GM23338 (cell line): ENCODE results near the gene SLC48A1. TPM values are rescaled to one million over a fixed set of nuclear protein-coding genes. Genes with fewer than 3 reads are reported as not detected.

Experiments
- ATAC-seq: fragments of 200-7000 bp; cut with Tn5 transposase; 3 replicates; pipeline ENCODE4 v1.9.1; 2020
- DNase-seq: peaks from one replicate; pipeline ENCODE4 v3.0.0-alpha.2; 2015; ENCODE audit warnings: low spot score
- H2AFZ ChIP-seq: fragments of 200-600 bp; sonication (generic); 2 replicates; pipeline ENCODE4 v1.8.0; 2016; ENCODE audit warnings: antibody characterized with exemption, mild to moderate bottlenecking, moderate library complexity
- H3F3A ChIP-seq: fragments of 200-600 bp; sonication (generic); replicated peaks from 2 replicates; pipeline ENCODE4 v1.8.0; 2017; ENCODE audit warnings: antibody characterized with exemption, mixed run types, low read depth
- H3K27ac ChIP-seq: fragments of 200-600 bp; sonication (generic); 2 replicates; pipeline ENCODE4 v1.6.1; 2016; ENCODE audit warnings: low read depth
- H3K27me3 ChIP-seq: fragments of 200-600 bp; sonication (generic); 2 replicates; pipeline ENCODE4 v1.8.0; 2016; ENCODE audit warnings: mild to moderate bottlenecking, mixed run types, moderate library complexity; ENCODE audit not compliant: insufficient read depth
- H3K36me3 ChIP-seq: fragments of 200-600 bp; sonication (generic); 2 replicates; pipeline ENCODE4 v1.8.0; 2016; ENCODE audit warnings: mild to moderate bottlenecking; ENCODE audit not compliant: insufficient read depth
- H3K4me1 ChIP-seq: fragments of 200-600 bp; sonication (generic); 2 replicates; pipeline ENCODE4 v1.8.0; 2016; ENCODE audit warnings: mild to moderate bottlenecking, moderate library complexity; ENCODE audit not compliant: insufficient read depth
- H3K4me2 ChIP-seq: fragments of 200-600 bp; sonication (generic); 2 replicates; pipeline ENCODE4 v1.7.1; 2017; ENCODE audit warnings: mixed run types
- H3K4me3 ChIP-seq: fragments of 200-600 bp; sonication (generic); 2 replicates; pipeline ENCODE4 v1.6.1; 2016; ENCODE audit warnings: mixed run types
- H3K79me2 ChIP-seq: fragments of 200-600 bp; sonication (generic); replicated peaks from 2 replicates; pipeline ENCODE4 v1.8.0; 2017; ENCODE audit warnings: mild to moderate bottlenecking; ENCODE audit not compliant: insufficient read depth
- H3K9me2 ChIP-seq: fragments of 200-600 bp; sonication (generic); 2 replicates; pipeline ENCODE4 v1.8.0; 2017; ENCODE audit not compliant: insufficient read depth
- H4K20me1 ChIP-seq: fragments of 200-600 bp; sonication (generic); replicated peaks from 2 replicates; pipeline ENCODE4 v1.8.0; 2017; ENCODE audit warnings: mild to moderate bottlenecking; ENCODE audit not compliant: insufficient read depth
- H3K27ac Mint-ChIP-seq: 2 replicates; pipeline ENCODE4 v1.8.0; 2020; ENCODE audit warnings: inconsistent platforms, mild to moderate bottlenecking, moderate library complexity, mixed read lengths
- H3K27me3 Mint-ChIP-seq: 3 replicates; pipeline ENCODE4 v1.8.0; 2022; ENCODE audit warnings: low read depth, mild to moderate bottlenecking, moderate library complexity, mixed read lengths, inconsistent platforms; ENCODE audit not compliant: insufficient read depth, poor library complexity
- H3K36me3 Mint-ChIP-seq: 3 replicates; pipeline ENCODE4 v1.8.0; 2021; ENCODE audit warnings: low read depth, mild to moderate bottlenecking, inconsistent platforms, moderate library complexity, mixed read lengths
- H3K4me1 Mint-ChIP-seq: 3 replicates; pipeline ENCODE4 v1.8.0; 2020; ENCODE audit warnings: mild to moderate bottlenecking, inconsistent platforms, mixed read lengths
- H3K4me3 Mint-ChIP-seq: 3 replicates; pipeline ENCODE4 v1.8.0; 2021; ENCODE audit warnings: moderate library complexity, mild to moderate bottlenecking, inconsistent platforms, mixed read lengths
- H3K9me3 Mint-ChIP-seq: 3 replicates; pipeline ENCODE4 v1.8.0; 2020; ENCODE audit warnings: moderate library complexity, mild to moderate bottlenecking, inconsistent platforms, mixed read lengths
- CREB1 ChIP-seq: fragments of 250-450 bp; sonication (Bioruptor Pico); IDR thresholded peaks from 2 replicates; pipeline ENCODE4 v1.5.0; 2020; ENCODE audit warnings: low read depth, mild to moderate bottlenecking, moderate library complexity
- CTCF ChIP-seq, 2 experiments: fragments of 200-600 bp in 1 of 2; sonication (generic) in 1 of 2; conservative IDR thresholded peaks; 2 replicates each; pipeline versions ENCODE4 v1.5.1 to v1.6.1; 2016 to 2017; ENCODE audit warnings: antibody characterized with exemption in 2 of 2, low read depth in 2 of 2, mild to moderate bottlenecking in 2 of 2, moderate library complexity in 1 of 2
- EZH2 ChIP-seq: fragments of 200-600 bp; sonication (generic); IDR thresholded peaks from one replicate; pipeline ENCODE4 v1.8.0; 2017; ENCODE audit warnings: antibody characterized with exemption, mild to moderate bottlenecking, low read depth; ENCODE audit not compliant: unreplicated experiment
- EZH2phosphoT487 ChIP-seq: fragments of 200-600 bp; sonication (generic); IDR thresholded peaks from one replicate; pipeline ENCODE4 v1.8.1; 2018; ENCODE audit warnings: antibody characterized with exemption; ENCODE audit not compliant: unreplicated experiment
- JUNB ChIP-seq: IDR thresholded peaks from one replicate; pipeline ENCODE4 v1.6.1; 2016; ENCODE audit warnings: antibody characterized with exemption; ENCODE audit not compliant: unreplicated experiment
- NANOG ChIP-seq: IDR thresholded peaks from 2 replicates; pipeline ENCODE4 v1.6.1; 2016; ENCODE audit warnings: antibody characterized with exemption, borderline replicate concordance
- POLR2AphosphoS5 ChIP-seq: IDR thresholded peaks from 2 replicates; pipeline ENCODE4 v1.6.1; 2016; ENCODE audit warnings: antibody characterized with exemption, low read depth
- REST ChIP-seq: IDR thresholded peaks from one replicate; pipeline ENCODE4 v1.6.1; 2018; ENCODE audit warnings: antibody characterized with exemption; ENCODE audit not compliant: unreplicated experiment
- STAT1 ChIP-seq: IDR thresholded peaks from one replicate; pipeline ENCODE4 v1.6.1; 2016; ENCODE audit warnings: antibody characterized with exemption; ENCODE audit not compliant: unreplicated experiment
- ZNF114 ChIP-seq: fragments of 250-450 bp; sonication (Bioruptor Pico); IDR thresholded peaks from 2 replicates; pipeline ENCODE4 v1.5.0; 2020; ENCODE audit warnings: mild to moderate bottlenecking, moderate library complexity
- ZNF331 ChIP-seq: fragments of 250-450 bp; sonication (Bioruptor Pico); IDR thresholded peaks from 2 replicates; pipeline ENCODE4 v1.5.0; 2020; ENCODE audit warnings: low read depth, mild to moderate bottlenecking, moderate library complexity
- ZNF462 ChIP-seq: fragments of 250-450 bp; sonication (Bioruptor Pico); IDR thresholded peaks from 2 replicates; pipeline ENCODE4 v1.5.0; 2020; ENCODE audit warnings: mild to moderate bottlenecking, moderate library complexity
- polyA plus RNA-seq: library from polyadenylated mRNA; unstranded; fragments of >200 nt; fragmentation: Nextera tagmentation; extraction: Ambion mirVana; gene quantifications from 2 replicates; pipeline ENCODE4 v1.2.1, GENCODE V29; 2016
- total RNA-seq: library from RNA; depleted of rRNA; stranded (reverse); fragments of >200 nt; shearing (Covaris generic); gene quantifications from 2 replicates; pipeline ENCODE4 v1.2.3, GENCODE V29; 2014
- TF ChIP-seq, protein P1 (sequence below): IDR thresholded peaks from 2 replicates; pipeline ENCODE4 v1.6.1; 2016; ENCODE audit warnings: antibody characterized with exemption

Gene SLC48A1
- total and polyA plus RNA-seq, 2 experiments from 2014 or later: 5.8 to 9.0 TPM

GRCh38 chr12:47730341-47730744 is 42.7 kb upstream of the SLC48A1 start:
- Histone ChIP-seq H3F3A (no peaks in the 10 kb centered on the region), H3K4me3 (no peak overlapping the region), H3K9me2 (no peaks in the 10 kb centered on the region), H3K4me2 (no peak overlapping the region), H3K79me2 (no peaks in the 10 kb centered on the region), H2AFZ (no peak overlapping the region), H3K27ac (no peak overlapping the region), H3K4me1 (peaks cover 13% of the 10 kb centered on the region; the same call in 1 of the 2 replicates), H3K36me3 (no peaks in the 10 kb centered on the region), H4K20me1 (no peaks in the 10 kb centered on the region), H3K27me3 (no peaks in the 10 kb centered on the region)
- Mint-ChIP-seq H3K4me3 (no peak overlapping the region), H3K36me3 (no peaks in the 10 kb centered on the region; the same call in 2 of the 3 replicates), H3K27me3 (peaks cover 7% of the 10 kb centered on the region), H3K27ac (no peak overlapping the region), H3K4me1 (peaks cover 13% of the 10 kb centered on the region), H3K9me3 (no peaks in the 10 kb centered on the region)
- TF ChIP-seq ZNF114 (CRISPR knock-in tag) (no peak), EZH2 (no peak), POLR2AphosphoS5 (no peak), JUNB (no peak), REST (no peak), NANOG (no peak), ZNF462 (CRISPR knock-in tag) (no peak), EZH2phosphoT487 (no peak), STAT1 (no peak), ZNF331 (CRISPR knock-in tag) (no peak), CREB1 (no peak), CTCF (conservative IDR thresholded peaks at IDR 0.05; ENCODE audit: low read depth in 2 of 2) (no peak)
- TF ChIP-seq, protein P1, sequence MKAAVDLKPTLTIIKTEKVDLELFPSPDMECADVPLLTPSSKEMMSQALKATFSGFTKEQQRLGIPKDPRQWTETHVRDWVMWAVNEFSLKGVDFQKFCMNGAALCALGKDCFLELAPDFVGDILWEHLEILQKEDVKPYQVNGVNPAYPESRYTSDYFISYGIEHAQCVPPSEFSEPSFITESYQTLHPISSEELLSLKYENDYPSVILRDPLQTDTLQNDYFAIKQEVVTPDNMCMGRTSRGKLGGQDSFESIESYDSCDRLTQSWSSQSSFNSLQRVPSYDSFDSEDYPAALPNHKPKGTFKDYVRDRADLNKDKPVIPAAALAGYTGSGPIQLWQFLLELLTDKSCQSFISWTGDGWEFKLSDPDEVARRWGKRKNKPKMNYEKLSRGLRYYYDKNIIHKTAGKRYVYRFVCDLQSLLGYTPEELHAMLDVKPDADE: no peak
- DNase-seq: no peak
- ATAC-seq: no peak
